GM21786 (cell line): Measurements from ENCODE around the gene CANX.

Source experiments
- ATAC-seq: cut with Tn5 transposase; IDR thresholded peaks from one replicate; pipeline ENCODE4 v1.9.1; 2021; ENCODE audit not compliant: unreplicated experiment

CANX gene

DNA sequence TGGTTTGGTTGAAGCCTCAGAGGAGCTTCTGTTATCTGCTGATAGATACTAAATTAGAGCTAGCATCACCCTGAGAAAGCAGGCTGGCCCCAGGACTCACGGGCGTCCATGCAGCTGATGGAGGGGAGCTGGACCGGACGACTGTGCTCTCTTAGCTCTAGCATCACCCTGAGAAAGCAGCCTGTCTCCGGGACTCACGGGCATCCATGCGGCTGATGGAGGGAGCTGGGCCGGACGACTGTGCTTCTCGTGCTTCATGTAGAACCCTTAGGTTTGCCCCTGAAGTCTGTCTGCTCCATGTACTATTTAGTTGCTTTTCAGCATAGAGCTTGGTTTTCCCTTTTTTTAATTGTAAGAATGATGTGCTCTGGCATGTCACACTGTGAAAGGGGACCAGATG is 78.7 kb downstream of the CANX start:
- no peak for ATAC-seq

- no peak for ATAC-seq
These were observed 79.1 kb downstream of the CANX start for GRCh38 chr5:179777909-179778308.

- ATAC-seq, result no peak
These were observed 79.8 kb downstream of the CANX start for GRCh38 chr5:179778591-179778990.

DNA sequence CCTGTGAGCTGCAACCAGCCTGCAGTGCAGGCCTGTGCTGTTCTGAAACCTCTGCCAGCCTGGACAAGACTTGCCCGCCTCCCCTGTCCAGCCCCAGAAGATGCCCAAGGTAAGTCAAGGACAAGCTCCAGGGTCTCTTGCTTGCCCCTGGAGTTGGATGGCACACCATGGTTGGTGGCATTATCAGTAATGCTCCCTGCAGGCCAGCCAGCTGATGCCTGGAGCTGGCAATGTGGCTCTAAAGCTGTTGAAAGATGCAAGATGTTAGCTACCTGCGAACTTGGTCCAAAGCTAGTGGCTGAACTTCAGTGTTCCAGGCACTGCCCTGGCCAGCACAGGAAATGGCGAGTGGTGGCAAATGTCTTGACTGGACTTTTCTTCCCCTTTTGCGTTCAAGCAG is 81.1 kb downstream of the CANX start:
- ATAC-seq, result no peak

DNA sequence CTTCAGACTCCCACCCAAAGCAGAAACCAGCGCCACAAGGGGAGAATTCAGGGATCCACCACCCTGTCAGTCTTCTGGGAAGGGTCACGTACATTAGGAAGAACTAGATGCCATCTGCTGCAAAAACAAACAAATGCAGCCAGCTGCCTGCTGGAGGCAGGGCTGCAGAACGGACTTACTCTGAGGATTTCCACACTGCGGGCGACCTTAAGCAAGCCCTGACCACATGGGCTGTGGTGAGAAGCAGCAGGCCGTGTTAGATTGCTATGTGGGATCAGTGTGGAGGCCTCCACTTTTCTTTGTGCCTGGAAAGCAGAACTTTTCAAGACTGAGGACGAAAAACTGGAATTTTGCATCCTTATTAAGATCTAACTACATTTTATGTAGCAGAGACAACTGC is 81.6 kb downstream of the CANX start:
- no peak for ATAC-seq
